ENCODE data around the gene DPPA4. TPM values are rescaled to one million over a fixed set of nuclear protein-coding genes. Genes with fewer than 3 reads are reported as not detected.

Gene DPPA4
- total and polyA plus RNA-seq, 2 donors (not counting 1 experiment from before 2014, with no cell fraction given) = 2.8 to 3.3 TPM

- no peak for TF ChIP-seq EZH2 (IDR thresholded peaks at IDR 0.05; ENCODE audit: borderline replicate concordance, insufficient read depth, low read depth, low read length, poor library complexity, severe bottlenecking)
- TF ChIP-seq, protein P1, sequence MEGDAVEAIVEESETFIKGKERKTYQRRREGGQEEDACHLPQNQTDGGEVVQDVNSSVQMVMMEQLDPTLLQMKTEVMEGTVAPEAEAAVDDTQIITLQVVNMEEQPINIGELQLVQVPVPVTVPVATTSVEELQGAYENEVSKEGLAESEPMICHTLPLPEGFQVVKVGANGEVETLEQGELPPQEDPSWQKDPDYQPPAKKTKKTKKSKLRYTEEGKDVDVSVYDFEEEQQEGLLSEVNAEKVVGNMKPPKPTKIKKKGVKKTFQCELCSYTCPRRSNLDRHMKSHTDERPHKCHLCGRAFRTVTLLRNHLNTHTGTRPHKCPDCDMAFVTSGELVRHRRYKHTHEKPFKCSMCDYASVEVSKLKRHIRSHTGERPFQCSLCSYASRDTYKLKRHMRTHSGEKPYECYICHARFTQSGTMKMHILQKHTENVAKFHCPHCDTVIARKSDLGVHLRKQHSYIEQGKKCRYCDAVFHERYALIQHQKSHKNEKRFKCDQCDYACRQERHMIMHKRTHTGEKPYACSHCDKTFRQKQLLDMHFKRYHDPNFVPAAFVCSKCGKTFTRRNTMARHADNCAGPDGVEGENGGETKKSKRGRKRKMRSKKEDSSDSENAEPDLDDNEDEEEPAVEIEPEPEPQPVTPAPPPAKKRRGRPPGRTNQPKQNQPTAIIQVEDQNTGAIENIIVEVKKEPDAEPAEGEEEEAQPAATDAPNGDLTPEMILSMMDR (IDR thresholded peaks at IDR 0.05) = no peak
- WGBS (ENCODE audit: insufficient coverage) = 100% methylated on average over 1 of the region's 2 CpGs
- CTCF ChIA-PET = no interaction called here
Measured at GRCh38 chr3:109297496-109297895, 39.9 kb downstream of the DPPA4 start.

GRCh38 chr3:109284071-109284470 lies 53.3 kb downstream of the DPPA4 start:
- intact Hi-C loops (cut with micrococcal nuclease) = no loop called here
- peaks cover 2% of the 10 kb centered on the region for H3K9me3 Mint-ChIP-seq (ENCODE audit: insufficient read depth)
- TF ChIP-seq, protein P1 (IDR thresholded peaks at IDR 0.05) = no peak
- no peak for TF ChIP-seq EZH2 (IDR thresholded peaks at IDR 0.05; ENCODE audit: borderline replicate concordance, insufficient read depth, low read depth, low read length, poor library complexity, severe bottlenecking)

More at GRCh38 chr3:109297496-109297895, 39.9 kb downstream of the DPPA4 start:
- Histone ChIP-seq H3K36me3 (replicated peaks in 1 of 2; ENCODE audit: control extremely low read depth in 1 of 2, control insufficient read depth in 1 of 2, extremely low read depth in 1 of 2, insufficient read depth in 2 of 2, low read length in 1 of 2) (no peaks in the 10 kb centered on the region), H3K4me3 (ENCODE audit: control extremely low read depth in 1 of 5, extremely low read depth in 1 of 5, insufficient read depth in 1 of 5, low read depth in 2 of 5, low read length in 4 of 5) (no peak overlapping the region), H3K4me2 (replicated peaks; ENCODE audit: low read depth, low read length, poor library complexity, severe bottlenecking) (no peak overlapping the region), H3K4me1 (ENCODE audit: control insufficient read depth in 2 of 2, insufficient read depth in 2 of 2, low read length in 2 of 2) (no peaks in the 10 kb centered on the region), H4K20me1 (ENCODE audit: control insufficient read depth, insufficient read depth, low read length, poor library complexity, severe bottlenecking) (no peaks in the 10 kb centered on the region), H3K79me2 (ENCODE audit: control insufficient read depth, insufficient read depth, low read length) (no peaks in the 10 kb centered on the region), H3K9me3 (ENCODE audit: control extremely low read depth in 1 of 3, control insufficient read depth in 2 of 3, insufficient read depth in 1 of 3, low read length in 2 of 3) (no peaks in the 10 kb centered on the region), H3K27me3 (replicated peaks in 1 of 4; ENCODE audit: control extremely low read depth in 1 of 4, control insufficient read depth in 3 of 4, insufficient read depth in 4 of 4, low read length in 3 of 4) (no peaks in the 10 kb centered on the region), H3K27ac (ENCODE audit: low read length in 2 of 2) (no peak overlapping the region), H2AFZ (ENCODE audit: insufficient read depth, low read depth, low read length, poor library complexity, severe bottlenecking) (no peak overlapping the region), H3K9ac (ENCODE audit: low read length) (no peak overlapping the region)
- POLR2A ChIA-PET = no interaction called here
- H3K9me3 Mint-ChIP-seq (ENCODE audit: insufficient read depth) = peaks cover 2% of the 10 kb centered on the region
- H3K4me1 Mint-ChIP-seq = no peaks in the 10 kb centered on the region
- ATAC-seq (ENCODE audit: low read depth) (no peak), DNase-seq (no peak)
- H3K27ac Mint-ChIP-seq = no peak overlapping the region
- no peaks in the 10 kb centered on the region for H3K27me3 Mint-ChIP-seq
- intact Hi-C loops (cut with micrococcal nuclease) = no loop called here
- H3K4me3 Mint-ChIP-seq = no peak overlapping the region

More at GRCh38 chr3:109284071-109284470, 53.3 kb downstream of the DPPA4 start:
- H3K4me3 ChIP-seq (ENCODE audit: control extremely low read depth in 1 of 5, extremely low read depth in 1 of 5, insufficient read depth in 1 of 5, low read depth in 2 of 5, low read length in 4 of 5) = no peak overlapping the region
- no peaks in the 10 kb centered on the region for H3K9me3 ChIP-seq (ENCODE audit: control extremely low read depth in 1 of 3, control insufficient read depth in 2 of 3, insufficient read depth in 1 of 3, low read length in 2 of 3)
- no peak for ATAC-seq (ENCODE audit: low read depth)
- H3K27ac ChIP-seq (ENCODE audit: low read length in 2 of 2) = no peak overlapping the region
- ChIA-PET POLR2A (no interaction called here), CTCF (no interaction called here)
- H2AFZ ChIP-seq (ENCODE audit: insufficient read depth, low read depth, low read length, poor library complexity, severe bottlenecking) = no peak overlapping the region
- no peaks in the 10 kb centered on the region for H3K79me2 ChIP-seq (ENCODE audit: control insufficient read depth, insufficient read depth, low read length)
- Mint-ChIP-seq H3K4me3 (no peak overlapping the region), H3K27ac (no peak overlapping the region), H3K27me3 (no peaks in the 10 kb centered on the region), H3K4me1 (no peaks in the 10 kb centered on the region)
- no peaks in the 10 kb centered on the region for H3K36me3 ChIP-seq (replicated peaks in 1 of 2; ENCODE audit: control extremely low read depth in 1 of 2, control insufficient read depth in 1 of 2, extremely low read depth in 1 of 2, insufficient read depth in 2 of 2, low read length in 1 of 2)
- H3K9ac ChIP-seq (ENCODE audit: low read length) = no peak overlapping the region
- H3K4me1 ChIP-seq (ENCODE audit: control insufficient read depth in 2 of 2, insufficient read depth in 2 of 2, low read length in 2 of 2) = no peaks in the 10 kb centered on the region
- no peaks in the 10 kb centered on the region for H3K27me3 ChIP-seq (replicated peaks in 1 of 4; ENCODE audit: control extremely low read depth in 1 of 4, control insufficient read depth in 3 of 4, insufficient read depth in 4 of 4, low read length in 3 of 4)
- H4K20me1 ChIP-seq (ENCODE audit: control insufficient read depth, insufficient read depth, low read length, poor library complexity, severe bottlenecking) = no peaks in the 10 kb centered on the region
- DNase-seq = no peak
- no peak overlapping the region for H3K4me2 ChIP-seq (replicated peaks; ENCODE audit: low read depth, low read length, poor library complexity, severe bottlenecking)

All from B cell (primary cell).